Measurements from ENCODE around the gene FABP3.

FABP3 gene

GRCh38 chr1:31371121-31371959 lies 1.5 kb downstream of the FABP3 start:
- DNase-seq = no peak

GRCh38 chr1:31370565-31370964 lies 2.3 kb downstream of the FABP3 start:
- no peak for DNase-seq

- DNase-seq = no peak
Measured at GRCh38 chr1:31370021-31370420, 2.9 kb downstream of the FABP3 start.

- DNase-seq = no peak
Measured at GRCh38 chr1:31368611-31369107, 4.2 kb downstream of the FABP3 start.

- DNase-seq = no peak
Measured at GRCh38 chr1:31366796-31367195, 6.1 kb downstream of the FABP3 start.

- DNase-seq = no peak
Measured at GRCh38 chr1:31364561-31365250, 8.2 kb downstream of the FABP3 start.

- no peak for DNase-seq
Measured at GRCh38 chr1:31362032-31362431, 10.8 kb downstream of the FABP3 start.

GRCh38 chr1:31361607-31362006 lies 11.3 kb downstream of the FABP3 start:
- no peak for DNase-seq

- no peak for DNase-seq
Measured at GRCh38 chr1:31356427-31356826, 16.4 kb downstream of the FABP3 start.

- DNase-seq = no peak
Measured at GRCh38 chr1:31354283-31354682, 18.6 kb downstream of the FABP3 start.

GRCh38 chr1:31348449-31348848 lies 24.4 kb downstream of the FABP3 start:
- DNase-seq = no peak

GRCh38 chr1:31346785-31347184 lies 26.1 kb downstream of the FABP3 start:
- no peak for DNase-seq

GRCh38 chr1:31345635-31346034 lies 27.2 kb downstream of the FABP3 start:
- DNase-seq = no peak

GRCh38 chr1:31344503-31344902 lies 28.4 kb downstream of the FABP3 start:
- DNase-seq = no peak

- DNase-seq = no peak
Measured at GRCh38 chr1:31336687-31337467, 36.0 kb downstream of the FABP3 start.

GRCh38 chr1:31335007-31335406 lies 37.9 kb downstream of the FABP3 start:
- no peak for DNase-seq

- DNase-seq = no peak
Measured at GRCh38 chr1:31327381-31327780, 45.5 kb downstream of the FABP3 start.

GRCh38 chr1:31326461-31326860 lies 46.4 kb downstream of the FABP3 start:
- no peak for DNase-seq

GRCh38 chr1:31324992-31325391 lies 47.9 kb downstream of the FABP3 start:
- DNase-seq = no peak

GRCh38 chr1:31324093-31324492 lies 48.8 kb downstream of the FABP3 start:
- DNase-seq = no peak

- DNase-seq = no peak
Measured at GRCh38 chr1:31318146-31318545, 54.7 kb downstream of the FABP3 start.

- DNase-seq = no peak
Measured at GRCh38 chr1:31315902-31316301, 57.0 kb downstream of the FABP3 start.
